GF-D8 (cell line): ENCODE measurements around the gene TRABD2B.

ENCODE experiments used
- DNase-seq: peaks from one replicate; lab custom pipeline; 2025; lab: John Stamatoyannopoulos, UW

Gene TRABD2B

DNA sequence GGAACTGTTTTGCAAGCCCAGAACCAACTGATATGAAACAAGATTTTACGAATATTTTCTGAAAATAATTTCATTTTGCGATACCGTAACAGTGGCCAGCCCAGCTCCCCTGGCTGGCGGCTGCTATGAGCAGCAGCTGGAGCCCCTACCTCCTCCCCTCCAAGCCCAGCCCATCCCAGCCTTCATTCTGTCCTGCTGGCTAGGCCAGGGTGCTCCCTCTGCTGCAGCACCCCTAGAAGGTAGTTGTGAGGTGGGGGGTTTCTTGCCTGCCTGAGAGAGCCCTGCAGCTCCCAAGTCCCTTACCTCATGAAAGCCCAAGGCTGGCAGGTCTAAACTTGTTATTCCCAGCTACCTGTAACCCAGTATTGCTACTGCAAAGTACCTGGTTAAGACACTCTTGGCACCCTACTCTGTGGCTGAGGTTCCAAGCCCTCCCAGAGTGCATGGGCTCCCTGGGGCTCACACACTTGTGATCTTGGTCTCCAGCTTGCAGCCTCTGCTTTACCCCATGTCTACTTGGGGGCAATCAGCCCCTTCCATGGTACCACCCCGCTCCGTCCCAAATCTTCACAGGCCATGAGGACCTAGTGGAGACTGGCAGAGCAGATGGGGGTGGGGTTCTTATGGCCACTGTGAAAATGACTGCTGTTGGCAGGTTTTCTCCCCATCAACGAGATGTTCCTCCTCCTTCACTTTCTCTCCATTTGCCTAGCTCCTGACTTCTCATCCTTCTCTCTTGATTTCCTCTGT, 239.8 kb downstream of the TRABD2B start:
- no peak for DNase-seq

DNA sequence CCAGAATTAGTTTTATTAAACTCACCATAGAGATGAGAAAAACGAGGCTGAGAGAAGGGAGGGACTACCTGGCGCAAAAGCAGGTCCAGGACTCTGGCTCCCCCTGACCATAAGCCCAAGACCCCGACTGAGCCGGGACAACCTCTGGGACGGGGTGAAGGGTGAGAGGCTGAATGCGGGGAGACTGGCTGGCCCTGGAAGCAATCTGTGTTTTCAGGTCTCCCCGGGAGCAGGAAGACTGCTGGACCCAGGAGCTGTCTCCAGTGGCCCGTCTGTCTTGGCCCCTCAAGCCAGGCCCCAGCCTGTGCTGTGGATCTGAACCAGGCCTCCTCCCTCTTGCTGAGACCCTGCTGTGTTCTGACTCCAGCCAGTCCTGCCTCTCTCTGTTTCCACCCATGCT, 240.8 kb downstream of the TRABD2B start:
- DNase-seq = no peak

DNA sequence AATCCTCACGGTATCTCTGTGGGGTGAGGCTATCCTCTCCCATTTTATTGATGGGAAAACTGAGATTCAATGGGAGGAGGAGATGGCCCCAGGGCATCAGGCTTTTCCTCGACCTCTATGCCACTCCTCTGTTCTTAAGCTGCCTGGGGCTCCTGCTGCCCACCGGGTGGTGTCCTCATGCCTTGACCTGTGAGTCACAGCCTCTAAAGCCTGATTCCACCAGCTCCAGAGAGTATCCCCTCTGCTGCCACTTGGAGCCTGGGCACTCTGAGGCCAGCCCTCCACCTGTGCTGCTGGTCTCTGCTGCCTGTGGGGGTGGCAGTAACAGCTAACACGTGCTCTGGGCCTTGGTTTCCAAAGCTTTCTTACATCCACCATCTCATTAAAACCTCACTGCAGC, 241.2 kb downstream of the TRABD2B start:
- no peak for DNase-seq

DNA sequence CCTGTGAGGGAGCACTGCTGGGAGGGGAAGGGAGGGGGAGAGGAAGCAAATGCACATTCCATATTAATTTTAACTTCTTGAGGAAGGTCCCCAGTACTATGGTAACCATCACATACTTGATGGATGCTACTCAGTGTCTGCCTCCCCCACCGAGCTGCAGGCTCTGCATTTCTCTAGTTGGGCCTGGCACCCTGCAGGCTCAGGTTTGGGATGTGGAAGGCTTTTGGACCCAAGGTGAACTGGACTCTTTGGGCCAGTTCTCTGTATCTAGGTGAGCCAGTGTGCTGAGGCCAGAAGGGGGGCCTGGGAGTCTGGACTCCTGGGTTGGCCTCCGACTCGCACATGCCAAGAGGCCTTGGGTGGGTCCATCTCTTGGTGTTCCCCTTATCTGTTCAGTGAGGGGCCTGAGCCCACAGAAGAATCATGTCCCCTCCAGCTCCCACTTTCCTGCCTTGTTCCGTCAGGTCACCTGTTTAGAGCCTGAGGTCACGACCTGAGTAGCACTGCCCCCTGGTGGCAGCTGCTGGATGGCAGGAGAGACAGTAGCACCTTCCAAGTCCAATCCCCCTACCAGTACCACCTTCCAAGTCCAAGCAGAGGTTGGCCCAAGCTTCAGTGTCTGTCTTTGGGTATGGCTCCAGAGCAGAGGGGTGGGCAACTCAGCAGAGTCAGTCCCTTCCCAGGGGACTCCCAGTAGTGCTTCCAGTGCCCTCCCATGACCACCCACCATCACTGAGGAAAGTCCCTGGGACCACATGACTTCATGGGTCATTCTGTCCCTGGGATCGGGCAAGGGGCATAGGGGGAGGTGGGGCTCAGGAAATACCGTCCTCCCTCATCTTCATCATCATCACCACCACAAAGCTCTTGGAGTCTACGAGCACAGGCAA, 241.8 kb downstream of the TRABD2B start:
- no peak for DNase-seq

DNA sequence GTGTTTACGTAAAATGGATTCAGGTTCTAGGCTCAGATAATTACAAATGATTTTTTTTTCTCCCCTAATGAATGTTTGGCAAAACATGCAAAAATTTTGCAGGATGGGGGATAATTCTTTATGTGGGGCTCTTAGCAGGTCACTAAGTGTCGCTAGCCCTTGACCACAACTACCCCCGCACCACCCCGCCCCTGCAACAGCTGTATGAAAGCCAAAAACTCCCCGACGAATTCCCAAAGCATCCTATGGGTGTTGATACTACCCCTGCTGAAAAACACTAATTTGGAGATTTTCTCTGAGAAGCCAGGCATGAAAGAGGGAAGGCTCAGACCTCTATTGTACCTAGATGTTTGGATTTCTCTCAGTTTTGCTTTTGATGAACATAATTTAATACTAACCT, 243.0 kb downstream of the TRABD2B start:
- no peak for DNase-seq

DNA sequence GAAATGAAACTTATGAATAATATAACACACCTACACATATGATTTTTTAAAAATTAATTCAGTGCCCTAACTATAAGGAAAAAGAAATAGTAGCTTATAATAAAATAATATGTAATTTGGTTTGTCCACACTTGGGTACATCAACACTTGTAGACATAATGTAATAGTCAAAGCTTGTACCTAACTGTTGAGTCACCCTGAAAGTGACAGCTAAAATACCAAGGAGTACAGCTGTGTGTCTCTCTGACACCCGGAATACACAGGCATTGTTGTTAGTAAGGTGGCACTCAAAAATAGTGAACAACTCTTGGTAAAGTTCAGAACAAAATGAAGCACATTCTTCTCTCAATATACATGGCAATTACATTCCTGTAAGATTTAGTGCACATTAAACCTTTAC, 243.4 kb downstream of the TRABD2B start:
- DNase-seq = no peak

DNA sequence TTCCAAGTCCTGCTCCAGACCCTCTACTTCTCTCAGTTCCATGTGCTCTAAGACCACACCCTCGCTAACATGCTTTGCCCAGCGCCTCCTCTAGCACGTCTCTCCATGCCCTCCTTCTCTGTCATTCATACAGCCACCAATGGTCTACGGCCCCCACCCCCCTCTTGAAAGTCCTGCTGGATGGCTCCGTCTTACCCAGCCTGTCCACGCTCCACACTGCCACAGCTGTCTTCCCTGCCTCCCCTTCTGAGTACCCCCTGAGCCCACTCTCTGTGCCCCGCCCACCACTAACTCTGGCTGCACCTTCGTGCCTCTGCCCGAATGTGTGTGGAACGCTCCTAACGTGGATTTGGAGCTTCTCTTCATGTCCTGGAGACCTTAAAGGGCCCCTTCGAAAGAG, 244.6 kb downstream of the TRABD2B start:
- no peak for DNase-seq

DNA sequence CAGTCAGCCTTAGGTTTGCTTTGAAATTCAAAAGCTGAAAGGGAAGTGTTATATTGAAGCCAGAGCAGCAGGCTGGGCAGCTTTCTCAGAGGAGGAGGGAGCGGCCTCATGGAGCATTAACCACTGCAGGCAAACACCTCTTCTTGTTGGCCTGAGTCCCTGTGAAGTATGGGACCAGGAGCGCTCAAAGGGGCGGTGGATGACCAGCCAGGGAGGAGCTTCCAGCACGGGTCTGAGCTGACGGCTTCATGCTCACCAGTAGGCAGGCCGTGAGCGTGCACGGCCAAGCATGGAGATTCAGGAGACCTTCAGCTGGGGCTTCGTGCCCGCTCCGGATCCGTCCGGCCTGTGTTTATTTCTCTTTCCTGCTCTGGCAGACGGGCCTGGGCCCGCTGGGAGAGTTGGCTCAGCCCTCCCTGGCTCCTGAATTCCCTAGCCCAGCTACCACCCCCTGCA, 245.2 kb downstream of the TRABD2B start:
- no peak for DNase-seq

DNA sequence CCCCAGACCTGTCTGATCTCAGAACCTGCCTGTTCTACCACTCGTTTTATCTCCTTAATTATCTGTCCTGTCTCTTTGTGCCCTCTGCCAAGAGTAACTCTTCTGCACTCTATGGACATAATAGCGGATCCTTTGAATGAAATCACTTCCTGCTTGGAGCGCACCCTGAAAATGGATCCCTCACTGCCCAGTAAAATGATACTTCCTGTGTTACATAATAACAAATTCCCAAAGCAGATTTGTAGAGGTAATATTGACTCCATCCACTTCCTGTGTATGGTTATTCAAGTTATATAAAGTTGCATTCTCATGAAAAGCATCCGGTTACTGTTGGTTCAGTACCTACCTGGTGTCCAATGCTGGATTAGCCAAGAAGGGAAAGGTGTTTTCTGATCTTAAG, 246.0 kb downstream of the TRABD2B start:
- DNase-seq = no peak

DNA sequence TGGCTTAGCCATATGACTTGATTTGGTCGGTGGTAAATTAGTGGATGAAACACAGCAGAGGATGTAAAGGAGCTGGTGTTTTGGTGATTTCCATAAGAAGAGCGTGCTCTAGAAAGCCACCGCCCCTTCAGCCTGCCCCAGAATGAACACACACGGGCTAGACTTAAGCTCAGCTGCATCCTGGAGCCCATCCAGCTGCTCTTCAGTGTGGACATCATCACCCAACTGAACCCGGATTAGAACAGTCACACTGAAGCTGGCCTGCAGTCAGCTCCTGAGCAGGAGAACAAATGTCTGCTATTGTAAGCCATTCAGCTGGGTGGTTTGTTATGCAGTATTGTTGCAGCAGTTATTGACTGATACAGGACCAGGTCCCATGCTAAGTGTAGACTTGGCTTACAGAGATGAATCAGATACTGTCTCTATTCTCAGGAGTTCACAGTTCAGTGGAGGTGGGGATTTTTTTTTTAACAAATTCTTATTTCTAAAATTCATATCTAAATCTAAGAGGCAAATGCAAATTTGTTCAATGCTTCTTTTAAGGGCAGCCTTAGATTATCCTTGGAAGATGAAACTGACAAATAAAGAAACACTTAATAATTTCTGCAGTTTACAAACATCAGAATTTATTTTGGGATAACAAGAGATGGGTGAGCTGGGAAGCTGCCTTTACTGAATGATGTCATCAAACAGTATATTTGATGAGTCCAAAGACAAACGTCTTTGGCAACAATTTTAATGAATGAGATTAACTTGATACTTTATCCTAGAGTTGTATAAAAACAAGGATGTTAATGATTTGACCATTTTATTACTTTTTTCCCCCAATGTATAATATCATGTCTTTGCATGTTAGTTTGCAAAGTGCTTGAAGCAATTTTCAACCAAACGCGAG, 251.2 kb downstream of the TRABD2B start:
- no peak for DNase-seq

DNA sequence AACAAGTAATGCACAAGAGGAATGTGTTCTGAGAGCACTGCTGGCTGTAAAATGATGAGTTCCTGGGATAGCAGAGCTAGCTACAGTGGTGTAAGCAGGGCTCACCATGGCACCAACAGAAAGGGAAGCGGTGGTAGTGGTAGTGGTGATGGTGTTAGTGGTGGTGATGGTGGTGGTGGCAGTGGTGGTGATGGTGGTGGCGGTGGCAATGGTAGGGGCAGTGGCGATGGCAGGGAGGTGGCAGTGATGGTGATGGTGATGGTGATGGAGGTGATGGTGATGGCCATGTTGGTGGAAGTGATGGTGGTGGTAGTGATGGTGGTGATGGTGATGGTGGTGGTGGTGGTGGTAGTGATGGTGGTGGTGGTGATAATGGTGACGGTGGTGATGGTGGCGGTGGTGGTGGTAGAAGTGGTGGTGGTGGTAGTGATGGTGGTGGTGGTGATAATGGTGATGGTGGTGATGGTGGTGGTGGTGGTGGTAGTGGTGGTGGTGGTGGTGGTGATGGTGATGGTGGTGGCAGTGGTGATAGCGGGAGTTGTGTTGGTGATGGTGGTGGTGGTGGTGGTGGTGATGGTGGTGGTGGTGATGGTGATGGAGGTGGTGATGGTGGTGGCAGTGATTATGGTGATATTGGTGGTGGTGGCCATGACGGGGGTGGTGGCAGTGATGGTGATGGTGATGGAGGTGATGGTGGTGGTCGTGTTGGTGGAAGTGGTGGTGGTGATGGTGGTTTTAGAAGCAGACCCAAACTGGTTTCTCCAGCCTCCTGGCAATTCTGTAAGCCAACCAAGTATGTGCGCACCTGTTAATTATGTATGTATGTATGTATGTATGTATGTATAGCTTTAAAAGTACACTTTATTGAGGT, 254.1 kb downstream of the TRABD2B start:
- DNase-seq = no peak

DNA sequence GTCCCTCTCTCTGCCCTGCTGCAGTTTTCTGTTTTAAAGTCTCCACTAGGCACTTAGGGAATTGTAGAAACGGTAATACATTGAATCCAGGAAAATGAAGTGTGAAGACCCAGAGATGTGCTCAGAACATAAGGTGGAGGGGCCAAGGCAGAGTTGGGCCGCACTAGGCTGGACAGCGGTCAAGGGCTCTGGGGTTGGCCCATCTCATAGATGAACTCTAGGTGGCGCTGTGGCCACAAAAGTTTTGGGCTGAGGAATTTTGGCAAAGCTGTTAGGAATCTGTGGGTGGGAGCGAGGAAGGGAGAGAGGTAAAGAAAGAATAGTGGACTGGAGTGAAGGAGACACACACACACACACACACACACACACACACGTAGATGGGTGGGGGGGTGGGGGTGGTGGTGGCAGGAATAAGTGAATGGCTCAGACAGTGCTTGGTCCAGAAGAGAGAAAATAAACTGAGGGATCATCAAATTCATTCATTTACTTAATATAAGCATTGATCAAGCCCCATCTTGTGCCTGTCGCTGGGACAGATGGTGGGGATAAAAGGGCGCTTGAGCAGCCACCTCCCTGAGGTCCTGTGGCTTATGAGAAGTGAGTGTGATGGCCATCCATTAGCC, 258.5 kb downstream of the TRABD2B start:
- DNase-seq = no peak

DNA sequence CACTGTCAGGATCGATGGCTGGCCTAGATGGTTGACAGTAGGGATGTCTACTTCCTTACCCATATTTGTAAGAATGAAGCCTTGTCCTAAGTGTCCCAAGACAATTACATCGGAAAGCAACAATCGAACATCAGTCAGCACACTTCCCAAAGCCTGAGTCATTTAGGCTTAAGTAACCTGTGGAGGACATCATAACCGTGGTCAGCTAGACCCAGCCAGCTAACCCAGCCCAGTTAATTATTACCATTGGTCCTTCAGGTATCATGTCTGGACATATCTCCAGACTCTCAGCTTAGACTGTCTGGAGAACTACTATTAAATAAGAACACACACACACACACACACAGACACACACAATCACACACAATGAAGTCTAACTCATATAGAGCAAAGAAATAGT, 264.7 kb downstream of the TRABD2B start:
- no peak for DNase-seq

DNA sequence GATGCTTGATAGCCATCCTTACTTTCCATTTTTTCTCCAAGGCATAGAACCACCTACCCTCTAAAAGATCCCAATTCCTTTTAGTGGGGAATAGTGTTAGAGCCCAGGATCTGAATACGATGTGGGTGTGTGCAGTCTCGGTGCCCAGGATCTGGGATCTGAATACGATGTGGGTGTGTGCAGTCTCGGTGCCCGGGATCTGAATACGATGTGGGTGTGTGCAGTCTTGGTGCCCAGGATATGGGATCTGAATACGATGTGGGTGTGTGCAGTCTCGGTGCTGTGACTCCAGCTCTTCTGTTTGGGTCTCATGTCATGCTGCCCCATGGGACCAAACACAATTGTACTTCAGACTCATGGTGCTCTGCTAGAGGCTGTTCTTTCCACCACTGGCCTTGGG, 265.5 kb downstream of the TRABD2B start:
- no peak for DNase-seq

DNA sequence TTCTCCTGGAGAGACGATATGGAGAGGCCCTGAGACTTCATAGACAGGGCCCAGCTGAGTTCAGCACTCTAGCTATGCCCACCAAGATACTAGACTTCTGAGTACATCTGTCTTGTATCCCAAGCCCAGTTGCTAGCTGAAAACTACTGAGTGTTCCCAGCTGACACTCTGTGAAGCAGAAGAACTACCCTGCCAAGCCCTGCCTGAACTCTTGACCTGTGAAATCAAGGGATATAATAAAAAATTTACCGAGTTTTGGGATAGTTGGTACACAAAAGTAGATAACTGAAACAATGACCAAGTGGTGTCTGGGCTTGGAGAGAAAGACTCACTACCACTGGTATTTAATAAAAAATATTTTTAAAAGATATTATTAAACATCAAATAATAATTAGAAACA, 267.5 kb downstream of the TRABD2B start:
- no peak for DNase-seq

DNA sequence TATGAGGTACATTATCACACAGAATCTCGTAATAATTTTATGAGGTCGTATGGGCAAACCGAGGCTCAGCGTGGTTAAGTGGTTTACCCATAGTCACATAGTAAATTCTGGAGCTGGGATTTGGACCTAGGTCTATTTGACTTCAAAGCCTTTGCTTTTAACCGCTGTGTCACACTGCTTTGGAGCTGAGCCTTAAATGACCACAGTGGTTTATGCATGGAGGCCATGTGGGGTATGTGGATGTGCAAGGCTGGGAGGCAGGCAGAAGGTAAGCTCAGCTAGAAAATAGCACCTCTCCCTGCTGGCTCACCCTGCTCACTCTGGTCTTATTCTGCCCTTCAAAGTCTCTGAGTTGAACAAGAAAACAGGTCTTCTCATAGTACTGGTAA, 269.5 kb downstream of the TRABD2B start:
- DNase-seq = no peak

DNA sequence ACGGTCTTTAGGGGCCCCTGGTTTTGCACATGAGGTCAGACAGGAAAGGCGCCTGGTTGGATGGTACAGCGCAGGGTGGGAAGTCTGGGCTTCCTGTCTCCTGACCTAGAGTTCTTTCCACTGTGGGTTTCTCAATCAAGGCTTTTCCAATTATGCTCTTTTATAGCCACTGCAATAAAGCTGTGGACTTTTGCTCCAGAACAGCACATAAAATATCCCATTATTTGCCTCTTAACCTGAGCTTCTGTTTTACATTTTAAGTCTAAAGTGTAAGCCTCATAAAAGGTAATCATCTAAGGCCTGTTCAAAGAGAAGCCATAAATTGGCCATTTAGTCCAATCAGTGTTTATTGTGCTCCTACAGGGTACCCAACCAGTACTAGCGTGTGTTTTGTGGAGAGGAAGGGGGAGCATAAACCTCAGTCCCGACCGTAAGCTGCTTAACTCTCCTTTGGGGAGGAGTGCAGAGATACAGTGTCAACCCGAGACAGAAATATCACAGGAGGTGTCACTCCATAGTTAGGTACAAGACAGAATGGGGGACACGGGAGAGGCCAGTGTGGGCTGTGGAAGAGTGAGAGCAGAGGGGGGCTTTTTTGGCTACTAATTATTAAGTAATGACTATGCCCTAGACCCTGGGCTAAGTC, 270.0 kb downstream of the TRABD2B start:
- DNase-seq = no peak

DNA sequence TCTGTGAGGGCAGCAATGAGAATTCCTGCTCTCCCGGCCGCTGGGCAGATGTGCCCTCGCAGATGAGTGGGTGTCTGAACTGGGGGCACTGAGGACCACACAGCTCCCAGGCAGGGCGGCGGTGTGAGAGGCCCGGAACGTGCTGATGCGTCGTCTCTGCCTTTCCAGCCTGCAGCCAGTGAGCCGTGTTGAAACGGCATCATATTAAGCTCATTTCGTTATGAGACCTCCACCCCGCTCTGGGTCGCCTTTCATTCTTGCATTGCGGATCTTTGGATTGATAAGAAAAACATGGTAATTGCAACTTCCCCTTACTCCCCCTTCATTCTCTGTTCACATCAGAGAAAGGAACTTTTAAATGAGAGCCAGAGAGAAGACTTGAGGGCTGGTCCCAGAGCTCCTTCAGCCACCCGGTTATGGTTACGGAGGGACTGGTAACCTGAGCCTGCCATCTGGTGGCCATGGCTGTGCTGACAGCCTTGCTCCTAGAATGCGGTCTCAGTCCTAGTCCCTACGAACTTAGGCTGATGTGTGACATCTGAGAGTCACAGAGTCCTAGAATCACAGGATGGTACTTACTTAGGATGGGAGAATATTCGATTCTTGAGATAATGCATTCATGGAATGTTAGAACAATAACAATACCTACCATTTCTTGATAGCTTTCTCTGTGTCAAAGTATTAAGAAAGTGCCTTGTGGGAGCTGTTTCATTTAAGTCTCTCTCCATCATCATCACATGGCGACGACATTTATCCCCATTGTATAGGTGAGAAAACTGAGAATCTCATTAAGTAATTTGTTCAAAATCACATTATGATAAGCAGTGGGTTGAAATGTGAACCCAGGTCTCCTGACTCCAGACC, 271.0 kb downstream of the TRABD2B start:
- DNase-seq = no peak

DNA sequence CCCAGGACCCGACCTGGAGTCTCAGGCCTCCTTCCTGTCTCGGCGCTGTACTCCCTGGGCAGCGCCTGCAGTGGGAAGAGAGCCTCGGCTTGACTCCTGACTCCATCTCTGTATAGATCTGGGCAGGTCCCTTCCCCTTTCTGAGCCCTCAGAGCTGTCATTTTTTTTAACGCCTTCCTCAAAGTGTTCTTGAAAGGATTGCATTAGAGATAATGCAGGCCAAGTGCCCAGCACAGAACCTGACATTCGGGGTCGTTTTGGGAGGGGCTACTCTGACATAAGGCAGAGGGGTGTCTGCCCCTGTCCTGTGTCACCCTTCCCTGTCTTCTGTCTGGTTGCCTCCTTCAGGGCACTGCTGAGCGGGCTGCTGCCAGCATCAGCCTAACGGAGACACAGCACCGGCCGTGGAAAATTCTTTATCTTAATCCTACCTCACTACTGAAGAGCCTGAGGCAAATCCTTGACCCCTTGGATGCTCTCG, 271.6 kb downstream of the TRABD2B start:
- no peak for DNase-seq
